Kidney (tissue), 11 donors: ENCODE results near the gene TUBB8B. TPM values are rescaled to one million over a fixed set of nuclear protein-coding genes. Genes with fewer than 3 reads are reported as not detected.
A peak's percentile ranks its signal among the peaks of the same experiment; 100 is the strongest.
"Not testable (repeated sequence)": the region's sequence is repeated elsewhere in the genome, so short reads cannot be mapped to it uniquely, and the experiment has no call there.

ENCODE experiments used
- DNase-seq, 5 donors: peaks; one replicate each; pipeline ENCODE4 v3.0.0-alpha.2; 2013 to 2020
- FAIRE-seq: peaks from 2 replicates; lab custom pipeline; 2012; peaks lifted over from hg19 to GRCh38; lab: Jason Lieb, UNC
- H3K27ac ChIP-seq, 2 donors: one replicate each; pipeline ENCODE4 v1.7.0; 2013; ENCODE audit warnings: low read depth in 2 of 2, low read length in 2 of 2, inconsistent platforms in 1 of 2
- H3K27me3 ChIP-seq: one replicate; pipeline ENCODE4 v1.7.1; 2013; ENCODE audit warnings: low read length, inconsistent platforms; ENCODE audit not compliant: control insufficient read depth, insufficient read depth
- H3K36me3 ChIP-seq, 3 donors: one replicate each; pipeline versions ENCODE4 v1.7.0 to v1.7.1; 2013; ENCODE audit warnings: low read length in 3 of 3, control low read depth in 1 of 3, inconsistent platforms in 1 of 3; ENCODE audit not compliant: insufficient read depth in 3 of 3, control insufficient read depth in 2 of 3
- H3K4me1 ChIP-seq, 3 donors: one replicate each; pipeline versions ENCODE4 v1.7.0 to v1.7.1; 2013; ENCODE audit warnings: low read length in 3 of 3, inconsistent platforms in 1 of 3, low read depth in 1 of 3; ENCODE audit not compliant: control insufficient read depth in 2 of 3, insufficient read depth in 2 of 3
- H3K4me3 ChIP-seq, 3 donors: one replicate each; pipeline versions ENCODE4 v1.7.0 to v1.8.1; 2013; ENCODE audit warnings: low read length in 3 of 3, control low read depth in 1 of 3, inconsistent platforms in 1 of 3
- H3K9ac ChIP-seq, 3 donors: one replicate each; pipeline versions ENCODE4 v1.7.0 to v1.7.1; 2013; ENCODE audit warnings: low read length in 3 of 3, control low read depth in 1 of 3, inconsistent platforms in 1 of 3
- H3K9me3 ChIP-seq, 3 donors: one replicate each; pipeline versions ENCODE4 v1.7.0 to v1.7.1; 2013; ENCODE audit warnings: low read length in 3 of 3, control low read depth in 1 of 3, inconsistent platforms in 1 of 3; ENCODE audit not compliant: control insufficient read depth in 2 of 3, insufficient read depth in 1 of 3
- intact Hi-C: fragments of 100-400 bp; cut with DNase I; formaldehyde crosslinking; loops from one replicate; pipeline ENCODE4 v1.11.1; 2022
- polyA plus RNA-seq: library from polyadenylated mRNA; stranded (reverse); fragments of 350-450 nt; fragmentation: Illumina TruSeq; extraction: RNeasy Lipid Tissue Mini Kit (QIAGEN cat#74804); gene quantifications from one replicate; pipeline ENCODE4 v1.2.3, GENCODE V29; 2014; ENCODE audit warnings: low read depth, low replicate concordance; ENCODE audit not compliant: insufficient read depth
- total RNA-seq: library from RNA; stranded (reverse); fragmentation: NEBNext Ultra II Directional; extraction: Animal tissue kit (Norgen Biotek cat#: 25700); gene quantifications from one replicate; pipeline ENCODE4 v1.2.1, GENCODE V29; 2021
- donor health status: control.
- donor health status: control.
- donor health status: DM: yes; HTN: yes; CAD: no.
- donor health status: Normal renal cell carcinoma (clear cell type).

Gene TUBB8B
- total and polyA plus RNA-seq, 2 donors from 2014 or later = 0.45 TPM; not detected in 1

DNA sequence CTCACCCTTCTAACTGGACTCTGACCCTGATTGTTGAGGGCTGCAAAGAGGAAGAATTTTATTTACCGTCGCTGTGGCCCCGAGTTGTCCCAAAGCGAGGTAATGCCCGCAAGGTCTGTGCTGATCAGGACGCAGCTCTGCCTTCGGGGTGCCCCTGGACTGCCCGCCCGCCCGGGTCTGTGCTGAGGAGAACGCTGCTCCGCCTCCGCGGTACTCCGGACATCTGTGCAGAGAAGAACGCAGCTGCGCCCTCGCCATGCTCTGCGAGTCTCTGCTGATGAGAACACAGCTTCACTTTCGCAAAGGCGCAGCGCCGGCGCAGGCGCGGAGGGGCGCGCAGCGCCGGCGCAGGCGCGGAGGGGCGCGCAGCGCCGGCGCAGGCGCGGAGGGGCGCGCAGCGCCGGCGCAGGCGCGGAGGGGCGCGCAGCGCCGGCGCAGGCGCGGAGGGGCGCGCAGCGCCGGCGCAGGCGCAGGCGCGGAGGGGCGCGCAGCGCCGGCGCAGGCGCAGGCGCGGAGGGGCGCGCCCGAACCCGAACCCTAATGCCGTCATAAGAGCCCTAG lies 38.7 kb downstream of the TUBB8B start:
- peak in 1 of 5 donors; percentile 61 for DNase-seq
- H3K36me3 ChIP-seq, H3K9ac ChIP-seq, H3K27ac ChIP-seq, H3K4me3 ChIP-seq, H3K9me3 ChIP-seq, intact Hi-C loops, FAIRE-seq, H3K4me1 ChIP-seq, H3K27me3 ChIP-seq: not testable (repeated sequence)

- H3K36me3 ChIP-seq, H3K4me1 ChIP-seq, H3K9ac ChIP-seq, H3K27ac ChIP-seq, DNase-seq, H3K9me3 ChIP-seq, H3K4me3 ChIP-seq, FAIRE-seq, intact Hi-C loops, H3K27me3 ChIP-seq: not testable (repeated sequence)
Observed at GRCh38 chr18:9937-10336, 39.5 kb downstream of the TUBB8B start.

Other genes with a start within 250 kb of the TUBB8B start
- 41.9 TPM for gene USP14, start 108.9 kb upstream of the TUBB8B start, total RNA-seq
- 27.1 TPM for gene USP14, start 108.9 kb upstream of the TUBB8B start, polyA plus RNA-seq
- 32.6 TPM for gene THOC1, start 218.4 kb upstream of the TUBB8B start, total RNA-seq
- 22.4 TPM for gene THOC1, start 218.4 kb upstream of the TUBB8B start, polyA plus RNA-seq